Loucy (cell line): ENCODE results near the gene GNPDA1.

Experiments used
- H2AFZ ChIP-seq: fragments of 200-600 bp; sonication (generic); 2 replicates; pipeline ENCODE4 v1.6.0; 2016; ENCODE audit warnings: antibody characterized with exemption, mild to moderate bottlenecking, low read length, moderate library complexity
- H3F3A ChIP-seq: fragments of 200-600 bp; 2 replicates; pipeline ENCODE4 v1.6.0; 2016; ENCODE audit warnings: antibody characterized with exemption, low read depth, mild to moderate bottlenecking
- H3K27me3 ChIP-seq: fragments of 200-600 bp; sonication (generic); 2 replicates; pipeline ENCODE4 v1.6.1; 2014; ENCODE audit warnings: low read length, mild to moderate bottlenecking; ENCODE audit not compliant: insufficient read depth, poor library complexity, severe bottlenecking
- H3K36me3 ChIP-seq: fragments of 200-600 bp; sonication (generic); 2 replicates; pipeline ENCODE4 v1.6.1; 2016; ENCODE audit warnings: low read length; ENCODE audit not compliant: insufficient read depth
- H3K4me1 ChIP-seq: fragments of 200-600 bp; sonication (generic); 2 replicates; pipeline ENCODE4 v1.5.1; 2014; ENCODE audit warnings: low read length, mild to moderate bottlenecking; ENCODE audit not compliant: insufficient read depth, poor library complexity, severe bottlenecking
- H3K4me2 ChIP-seq: fragments of 200-600 bp; sonication (generic); 2 replicates; pipeline ENCODE4 v1.6.0; 2014; ENCODE audit warnings: antibody characterized with exemption, low read length, low read depth, mild to moderate bottlenecking; ENCODE audit not compliant: poor library complexity, severe bottlenecking
- H3K4me3 ChIP-seq: fragments of 200-600 bp; sonication (generic); 2 replicates; pipeline ENCODE4 v1.5.1; 2014; ENCODE audit warnings: low read length, mild to moderate bottlenecking, mixed read lengths; ENCODE audit not compliant: poor library complexity, severe bottlenecking
- H3K79me2 ChIP-seq: fragments of 200-600 bp; sonication (generic); 2 replicates; pipeline ENCODE4 v1.6.1; 2014; ENCODE audit warnings: low read length; ENCODE audit not compliant: insufficient read depth
- H3K9ac ChIP-seq: fragments of 200-600 bp; sonication (generic); 2 replicates; pipeline ENCODE4 v1.6.0; 2014; ENCODE audit warnings: mild to moderate bottlenecking, low read depth, low read length, moderate library complexity; ENCODE audit not compliant: poor library complexity, severe bottlenecking
- H3K9me2 ChIP-seq: fragments of 200-600 bp; sonication (generic); replicated peaks from 2 replicates; pipeline ENCODE4 v1.6.1; 2016; ENCODE audit warnings: low read depth, low read length, mixed read lengths
- H3K9me3 ChIP-seq: fragments of 200-600 bp; sonication (generic); 2 replicates; pipeline ENCODE4 v1.6.1; 2014; ENCODE audit warnings: mild to moderate bottlenecking, antibody characterized with exemption, low read length, low read depth; ENCODE audit not compliant: insufficient read depth
- H4K20me1 ChIP-seq: fragments of 200-600 bp; sonication (generic); 2 replicates; pipeline ENCODE4 v1.6.0; 2014; ENCODE audit warnings: antibody characterized with exemption, low read length, mild to moderate bottlenecking; ENCODE audit not compliant: insufficient read depth, poor library complexity, severe bottlenecking
- CTCF ChIP-seq: fragments of 200-600 bp; sonication (generic); conservative IDR thresholded peaks from 2 replicates; pipeline ENCODE4 v1.5.1; 2014; ENCODE audit warnings: mild to moderate bottlenecking, antibody characterized with exemption, low read length
- EZH2phosphoT487 ChIP-seq: fragments of 200-600 bp; IDR thresholded peaks from 2 replicates; pipeline ENCODE4 v1.6.1; 2018; ENCODE audit warnings: antibody characterized with exemption, mild to moderate bottlenecking, moderate library complexity, borderline replicate concordance

The GNPDA1 gene

GRCh38 chr5:141989720-141990119, 23.1 kb downstream of the GNPDA1 start:
- H2AFZ ChIP-seq = no peak overlapping the region
- H3F3A ChIP-seq = no peaks in the 10 kb centered on the region
- H3K4me2 ChIP-seq = no peak overlapping the region
- H3K9me2 ChIP-seq = no peaks in the 10 kb centered on the region
- H3K79me2 ChIP-seq = no peaks in the 10 kb centered on the region
- no peak overlapping the region for H3K9ac ChIP-seq
- no peak for TF ChIP-seq CTCF
- no peak for TF ChIP-seq EZH2phosphoT487
- H4K20me1 ChIP-seq = no peaks in the 10 kb centered on the region
- no peaks in the 10 kb centered on the region for H3K27me3 ChIP-seq
- H3K4me1 ChIP-seq = no peaks in the 10 kb centered on the region
- H3K9me3 ChIP-seq = no peaks in the 10 kb centered on the region
- no peak overlapping the region for H3K4me3 ChIP-seq
- H3K36me3 ChIP-seq = peaks cover 37% of the 10 kb centered on the region; the same call in 1 of the 2 replicates

- H3K36me3 ChIP-seq = peaks cover 48% of the 10 kb centered on the region; the same call in 1 of the 2 replicates
- no peaks in the 10 kb centered on the region for H3K9me2 ChIP-seq
- TF ChIP-seq CTCF (no peak), EZH2phosphoT487 (no peak)
- H3F3A ChIP-seq = no peaks in the 10 kb centered on the region
- no peak overlapping the region for H2AFZ ChIP-seq
- no peak overlapping the region for H3K9ac ChIP-seq
- no peak overlapping the region for H3K4me3 ChIP-seq
- H3K9me3 ChIP-seq = no peaks in the 10 kb centered on the region
- H3K27me3 ChIP-seq = no peaks in the 10 kb centered on the region
- H4K20me1 ChIP-seq = no peaks in the 10 kb centered on the region
- no peaks in the 10 kb centered on the region for H3K4me1 ChIP-seq
- H3K79me2 ChIP-seq = no peaks in the 10 kb centered on the region
- no peak overlapping the region for H3K4me2 ChIP-seq
Observed at GRCh38 chr5:141986072-141986471, 26.8 kb downstream of the GNPDA1 start.

- Histone ChIP-seq H3K9me2 (no peaks in the 10 kb centered on the region), H3K36me3 (peaks cover 65% of the 10 kb centered on the region; the same call in 1 of the 2 replicates), H3K4me2 (no peak overlapping the region), H3K27me3 (no peaks in the 10 kb centered on the region), H3K79me2 (no peaks in the 10 kb centered on the region), H4K20me1 (no peaks in the 10 kb centered on the region), H3K4me1 (no peaks in the 10 kb centered on the region), H2AFZ (no peak overlapping the region), H3K9ac (no peak overlapping the region), H3K4me3 (no peak overlapping the region), H3K9me3 (no peaks in the 10 kb centered on the region), H3F3A (no peaks in the 10 kb centered on the region)
- TF ChIP-seq EZH2phosphoT487 = no peak
- TF ChIP-seq CTCF = no peak
Observed at GRCh38 chr5:141982626-141983025, 30.2 kb downstream of the GNPDA1 start.
